GM06990 (cell line): Measurements from ENCODE around the gene GRAMD2A.

ENCODE experiments used
- DNase-seq: peaks from one replicate; pipeline ENCODE4 v3.0.0-alpha.2; 2011; ENCODE audit not compliant: insufficient read length; ENCODE audit errors: extremely low read depth
- H3K27me3 ChIP-seq: replicated peaks from 2 replicates; pipeline ENCODE4 v1.6.0; 2011; ENCODE audit warnings: low read length; ENCODE audit not compliant: control insufficient read depth, insufficient read depth
- H3K36me3 ChIP-seq: 2 replicates; pipeline ENCODE4 v1.5.1; 2011; ENCODE audit warnings: low read length; ENCODE audit not compliant: control insufficient read depth, insufficient read depth
- H3K4me3 ChIP-seq: replicated peaks from 2 replicates; pipeline ENCODE4 v1.5.1; 2011; ENCODE audit warnings: low read depth, mild to moderate bottlenecking, control low read depth, low read length
- TF ChIP-seq, protein P1 (sequence below): IDR thresholded peaks from 2 replicates; pipeline ENCODE4 v1.5.1; 2011; ENCODE audit warnings: low read length, control low read depth, mild to moderate bottlenecking, inconsistent platforms; ENCODE audit not compliant: insufficient read depth, poor library complexity, severe bottlenecking

Gene GRAMD2A

DNA sequence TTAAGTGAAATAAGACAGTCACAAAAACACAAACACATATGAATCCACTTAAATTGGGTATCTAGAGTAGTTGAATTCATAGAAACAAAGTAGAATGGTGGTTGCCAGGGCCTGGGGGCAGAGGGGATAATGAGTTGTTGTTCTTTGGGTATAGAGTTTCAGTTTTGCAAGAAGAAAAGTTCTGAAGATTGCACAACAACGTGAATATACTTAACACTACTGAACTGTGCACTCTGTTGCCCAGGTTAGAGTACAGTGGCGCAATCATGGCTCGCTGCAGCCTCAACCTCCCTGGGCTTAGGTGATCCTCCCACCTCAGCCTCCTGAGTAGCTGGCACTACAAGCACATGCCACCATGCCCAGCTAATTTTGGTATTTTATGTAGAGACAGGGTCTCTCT lies 14.9 kb downstream of the GRAMD2A start:
- H3K4me3 ChIP-seq, result no peak overlapping the region
- no peak for DNase-seq

DNA sequence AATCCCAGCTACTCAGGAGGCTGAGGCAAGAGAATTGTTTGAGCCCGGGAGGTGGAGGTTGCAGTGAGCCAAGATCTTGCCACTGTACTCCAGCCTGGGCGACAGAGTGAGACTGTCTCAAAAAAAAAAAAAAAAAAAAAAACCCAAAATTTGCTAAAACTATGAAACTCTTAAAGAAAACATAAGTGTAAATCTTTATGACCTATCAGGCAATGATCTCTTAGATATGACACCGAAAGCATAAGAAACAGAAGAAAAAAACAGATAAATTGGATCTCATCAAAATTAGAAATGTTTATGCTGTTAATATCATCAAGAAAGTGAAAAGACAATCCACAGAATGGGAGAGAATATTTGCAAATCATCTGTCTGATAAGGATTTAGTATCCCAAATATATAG lies 15.3 kb downstream of the GRAMD2A start:
- H3K27me3 ChIP-seq, result no peaks in the 10 kb centered on the region; the same call in none of the 2 replicates
- H3K4me3 ChIP-seq, result no peak overlapping the region
- no peaks in the 10 kb centered on the region for H3K36me3 ChIP-seq
- TF ChIP-seq, protein P1, sequence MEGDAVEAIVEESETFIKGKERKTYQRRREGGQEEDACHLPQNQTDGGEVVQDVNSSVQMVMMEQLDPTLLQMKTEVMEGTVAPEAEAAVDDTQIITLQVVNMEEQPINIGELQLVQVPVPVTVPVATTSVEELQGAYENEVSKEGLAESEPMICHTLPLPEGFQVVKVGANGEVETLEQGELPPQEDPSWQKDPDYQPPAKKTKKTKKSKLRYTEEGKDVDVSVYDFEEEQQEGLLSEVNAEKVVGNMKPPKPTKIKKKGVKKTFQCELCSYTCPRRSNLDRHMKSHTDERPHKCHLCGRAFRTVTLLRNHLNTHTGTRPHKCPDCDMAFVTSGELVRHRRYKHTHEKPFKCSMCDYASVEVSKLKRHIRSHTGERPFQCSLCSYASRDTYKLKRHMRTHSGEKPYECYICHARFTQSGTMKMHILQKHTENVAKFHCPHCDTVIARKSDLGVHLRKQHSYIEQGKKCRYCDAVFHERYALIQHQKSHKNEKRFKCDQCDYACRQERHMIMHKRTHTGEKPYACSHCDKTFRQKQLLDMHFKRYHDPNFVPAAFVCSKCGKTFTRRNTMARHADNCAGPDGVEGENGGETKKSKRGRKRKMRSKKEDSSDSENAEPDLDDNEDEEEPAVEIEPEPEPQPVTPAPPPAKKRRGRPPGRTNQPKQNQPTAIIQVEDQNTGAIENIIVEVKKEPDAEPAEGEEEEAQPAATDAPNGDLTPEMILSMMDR, result no peak
- DNase-seq, result no peak

More for the DNA sequence above, 14.9 kb downstream of the GRAMD2A start:
- TF ChIP-seq, protein P1, result no peak
- H3K27me3 ChIP-seq, result no peaks in the 10 kb centered on the region; the same call in none of the 2 replicates
- no peaks in the 10 kb centered on the region for H3K36me3 ChIP-seq

DNA sequence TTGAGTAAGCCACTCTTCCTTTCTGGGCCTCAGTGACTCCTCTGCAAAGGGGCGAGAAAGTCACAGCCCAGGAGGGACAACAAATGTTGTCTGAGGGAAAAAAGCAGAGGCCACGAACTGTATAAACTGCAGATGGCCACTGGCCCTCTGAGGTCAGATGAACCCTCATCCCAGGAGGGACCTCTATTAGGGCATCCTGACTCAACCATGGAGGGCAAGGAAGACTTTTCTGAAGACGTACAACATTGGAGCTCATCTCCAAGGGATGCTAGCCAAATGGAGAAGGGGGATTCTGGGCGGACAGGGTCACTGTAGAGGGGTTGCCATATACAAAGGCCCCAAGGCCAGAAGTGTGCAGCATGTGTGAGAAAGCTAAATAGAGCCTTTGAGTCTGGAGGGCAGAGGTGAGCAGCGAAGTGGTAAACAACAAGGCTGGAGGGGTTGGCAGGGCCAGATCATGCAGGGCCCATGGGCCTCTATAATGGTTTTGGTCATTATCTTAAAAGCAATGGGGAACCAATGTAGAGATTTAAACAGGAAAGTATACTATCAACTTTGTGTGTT lies 16.7 kb downstream of the GRAMD2A start:
- Histone ChIP-seq H3K4me3 (no peak overlapping the region), H3K27me3 (no peaks in the 10 kb centered on the region; the same call in none of the 2 replicates)

DNA sequence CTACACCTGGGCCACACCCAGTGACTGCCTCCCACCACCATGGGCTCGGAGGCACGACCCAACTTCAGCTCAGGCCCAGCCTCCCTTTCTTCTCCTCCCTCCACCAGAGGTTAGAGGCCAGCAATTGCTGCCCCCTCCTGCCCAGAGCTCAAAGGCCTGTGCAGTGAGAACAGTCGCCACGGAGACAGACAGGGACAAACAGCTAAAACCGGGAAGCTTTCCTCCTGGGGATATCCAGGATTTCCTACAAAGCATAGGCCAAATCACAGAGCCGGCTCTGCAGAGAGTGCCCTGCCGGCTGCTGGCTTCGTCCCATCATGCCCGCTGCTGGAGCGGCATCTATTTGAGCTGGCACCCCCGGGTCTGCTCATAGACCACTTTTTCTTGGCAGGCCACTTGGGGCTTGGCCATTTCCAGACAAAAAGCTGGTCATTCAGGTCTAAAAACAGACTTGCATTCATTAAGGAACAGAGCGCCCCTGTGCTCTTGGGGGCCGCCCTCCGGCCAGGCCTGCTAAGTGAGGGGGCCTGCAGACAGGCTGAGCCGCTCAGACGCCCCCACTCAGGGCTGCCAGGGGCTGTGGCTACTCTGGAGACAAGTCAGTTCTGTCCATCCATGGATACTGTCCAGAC lies 17.5 kb downstream of the GRAMD2A start:
- no peaks in the 10 kb centered on the region for H3K36me3 ChIP-seq
- no peaks in the 10 kb centered on the region; the same call in none of the 2 replicates for H3K27me3 ChIP-seq
- H3K4me3 ChIP-seq, result no peak overlapping the region
- TF ChIP-seq, protein P1, result no peak
- no peak for DNase-seq

More for the DNA sequence above, 16.7 kb downstream of the GRAMD2A start:
- no peaks in the 10 kb centered on the region for H3K36me3 ChIP-seq
- DNase-seq, result no peak
- TF ChIP-seq, protein P1, result no peak

DNA sequence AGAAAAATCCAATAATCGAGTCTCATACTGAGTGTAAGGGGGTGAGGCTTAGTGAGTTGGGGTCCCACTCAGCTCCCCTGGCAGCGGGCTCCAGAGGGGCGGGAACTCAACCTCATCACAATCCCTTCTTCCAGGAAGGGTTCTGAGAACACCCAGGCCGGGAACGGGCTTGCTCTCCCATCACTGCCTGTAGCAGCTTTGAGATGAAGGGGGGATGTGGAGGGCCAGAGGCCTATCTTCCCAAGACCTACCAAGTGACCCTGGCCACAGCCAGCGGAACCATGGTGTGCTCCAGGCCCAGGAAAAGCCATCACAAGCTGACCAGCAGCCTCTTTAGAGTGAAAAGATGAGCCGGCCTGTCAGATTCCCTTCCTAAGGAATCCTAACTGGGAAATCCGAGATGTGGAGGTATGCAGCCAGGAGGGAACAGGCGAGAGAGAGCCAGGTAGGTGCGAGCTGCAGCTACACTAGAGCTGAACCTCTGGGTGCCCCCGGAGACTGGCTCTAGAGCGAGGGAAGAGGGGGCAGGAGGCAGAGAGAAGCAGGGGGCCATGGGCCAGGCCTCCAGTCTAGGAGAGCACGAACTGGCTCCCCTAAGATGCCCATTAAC lies 18.5 kb downstream of the GRAMD2A start:
- TF ChIP-seq, protein P1, result no peak
- H3K27me3 ChIP-seq, result no peaks in the 10 kb centered on the region; the same call in none of the 2 replicates
- H3K36me3 ChIP-seq, result no peaks in the 10 kb centered on the region
- no peak overlapping the region for H3K4me3 ChIP-seq
- DNase-seq, result no peak
